GM23248 (cell line): Measurements from ENCODE around the gene RGS14. TPM values are rescaled to one million over a fixed set of nuclear protein-coding genes. Genes with fewer than 3 reads are reported as not detected.

Experiments used
- DNase-seq: peaks from one replicate; pipeline ENCODE4 v3.0.0-alpha.2; 2015
- H2AFZ ChIP-seq: fragments of 200-600 bp; sonication (generic); 2 replicates; pipeline ENCODE4 v1.6.1; 2016; ENCODE audit warnings: antibody characterized with exemption
- H3F3A ChIP-seq: fragments of 200-600 bp; sonication (generic); 2 replicates; pipeline ENCODE4 v1.6.1; 2016; ENCODE audit warnings: mild to moderate bottlenecking, antibody characterized with exemption, mixed run types; ENCODE audit not compliant: insufficient read depth
- H3K27ac ChIP-seq: fragments of 200-600 bp; sonication (generic); 2 replicates; pipeline ENCODE4 v1.5.1; 2016; ENCODE audit warnings: mild to moderate bottlenecking
- H3K27me3 ChIP-seq: fragments of 200-600 bp; sonication (generic); replicated peaks from 2 replicates; pipeline ENCODE4 v1.6.1; 2016; ENCODE audit warnings: mild to moderate bottlenecking; ENCODE audit not compliant: insufficient read depth
- H3K36me3 ChIP-seq: fragments of 200-600 bp; sonication (generic); 2 replicates; pipeline ENCODE4 v1.6.1; 2016; ENCODE audit warnings: low read depth, mild to moderate bottlenecking
- H3K4me1 ChIP-seq: fragments of 200-600 bp; sonication (generic); 2 replicates; pipeline ENCODE4 v1.6.1; 2016; ENCODE audit warnings: mild to moderate bottlenecking; ENCODE audit not compliant: insufficient read depth
- H3K4me2 ChIP-seq: fragments of 200-600 bp; sonication (generic); one replicate; pipeline ENCODE4 v1.6.1; 2016; ENCODE audit warnings: mild to moderate bottlenecking; ENCODE audit not compliant: unreplicated experiment
- H3K4me3 ChIP-seq: fragments of 200-600 bp; sonication (generic); 2 replicates; pipeline ENCODE4 v1.5.1; 2016; ENCODE audit warnings: mild to moderate bottlenecking
- H3K79me2 ChIP-seq: fragments of 200-600 bp; sonication (generic); 2 replicates; pipeline ENCODE4 v1.6.1; 2016; ENCODE audit warnings: mild to moderate bottlenecking; ENCODE audit not compliant: insufficient read depth
- H3K9ac ChIP-seq: fragments of 200-600 bp; sonication (generic); 2 replicates; pipeline ENCODE4 v1.6.1; 2016; ENCODE audit warnings: mild to moderate bottlenecking
- H3K9me2 ChIP-seq: fragments of 200-600 bp; sonication (generic); 2 replicates; pipeline ENCODE4 v1.6.1; 2016; ENCODE audit warnings: mixed run types, mild to moderate bottlenecking, moderate library complexity; ENCODE audit not compliant: insufficient read depth
- H3K9me3 ChIP-seq: fragments of 200-600 bp; sonication (generic); one replicate; pipeline ENCODE4 v1.6.1; 2017; ENCODE audit warnings: low read depth
- H4K20me1 ChIP-seq: fragments of 200-600 bp; sonication (generic); 2 replicates; pipeline ENCODE4 v1.6.0; 2016; ENCODE audit not compliant: insufficient read depth
- EZH2 ChIP-seq: fragments of 200-600 bp; sonication (generic); IDR thresholded peaks from 2 replicates; pipeline ENCODE4 v1.6.1; 2018; ENCODE audit warnings: antibody characterized with exemption, mild to moderate bottlenecking; ENCODE audit not compliant: insufficient read depth, poor library complexity, severe bottlenecking
- EZH2phosphoT487 ChIP-seq: fragments of 200-600 bp; sonication (generic); IDR thresholded peaks from 2 replicates; pipeline ENCODE4 v1.6.1; 2018; ENCODE audit warnings: antibody characterized with exemption, moderate library complexity, mild to moderate bottlenecking, low read depth; ENCODE audit not compliant: insufficient read depth
- WGBS, 2 experiments: methylation state at CpG; one replicate each; pipeline ENCODE4 v1.1.6; 2015 to 2017; ENCODE audit warnings: low lambda C conversion rate in 2 of 2, low coverage in 1 of 2; ENCODE audit errors: missing lambda C conversion rate in 2 of 2; 5-methylcytosine and 5-hydroxymethylcytosine counted together
- in situ Hi-C: fragments of 300-500 bp; cut with MboI; formaldehyde crosslinking; loops from 2 replicates; pipeline ENCODE4 v1.15.0; 2020
- polyA plus RNA-seq: library from polyadenylated mRNA; unstranded; fragments of >200 nt; fragmentation: Nextera tagmentation; extraction: Ambion mirVana; gene quantifications from 2 replicates; pipeline ENCODE4 v1.2.1, GENCODE V29; 2016
- total RNA-seq: library from RNA; depleted of rRNA; stranded (reverse); fragments of >200 nt; shearing (Covaris generic); gene quantifications from 2 replicates; pipeline ENCODE4 v1.2.3, GENCODE V29; 2014

The RGS14 gene
- total and polyA plus RNA-seq, 2 experiments from 2014 or later: 2.5 to 6.4 TPM

- H3K4me1 ChIP-seq: peaks cover 3% of the 10 kb centered on the region; the same call in 1 of the 2 replicates
- no peaks in the 10 kb centered on the region; the same call in 1 of the 2 replicates for H3F3A ChIP-seq
- H3K9ac ChIP-seq: no peak overlapping the region
- 96 to 97% methylated on average over 3 of the region's 3 CpGs for WGBS, 2 experiments
- H3K4me2 ChIP-seq: no peak overlapping the region
- H3K79me2 ChIP-seq: peaks cover under 1% of the 10 kb centered on the region
- H3K9me3 ChIP-seq: no peaks in the 10 kb centered on the region
- TF ChIP-seq EZH2phosphoT487 (no peak), EZH2 (no peak)
- no peak overlapping the region for H2AFZ ChIP-seq
- no peak overlapping the region for H3K27ac ChIP-seq
- no peaks in the 10 kb centered on the region for H3K27me3 ChIP-seq
- no peak for DNase-seq
- no peaks in the 10 kb centered on the region for H3K36me3 ChIP-seq
- in situ Hi-C loops: no loop called here
- no peak overlapping the region for H3K4me3 ChIP-seq
- no peaks in the 10 kb centered on the region for H4K20me1 ChIP-seq
- H3K9me2 ChIP-seq: no peaks in the 10 kb centered on the region
Measured at GRCh38 chr5:177316005-177316404, 41.7 kb upstream of the RGS14 start.

GRCh38 chr5:177317959-177318377 lies 39.8 kb upstream of the RGS14 start:
- H3K36me3 ChIP-seq: no peaks in the 10 kb centered on the region
- no peaks in the 10 kb centered on the region for H3K27me3 ChIP-seq
- H2AFZ ChIP-seq: no peak overlapping the region
- TF ChIP-seq EZH2 (no peak), EZH2phosphoT487 (no peak)
- no peaks in the 10 kb centered on the region for H3K79me2 ChIP-seq
- H3K9me2 ChIP-seq: no peaks in the 10 kb centered on the region
- H3K4me3 ChIP-seq: no peak overlapping the region
- H3K9ac ChIP-seq: no peak overlapping the region
- H3K4me1 ChIP-seq: no peaks in the 10 kb centered on the region
- no peak overlapping the region for H3K4me2 ChIP-seq
- no peaks in the 10 kb centered on the region for H4K20me1 ChIP-seq
- DNase-seq: peak; percentile 82
- H3K9me3 ChIP-seq: no peaks in the 10 kb centered on the region
- H3F3A ChIP-seq: no peaks in the 10 kb centered on the region; the same call in 1 of the 2 replicates
- 29 to 32% methylated on average over 7 of the region's 7 CpGs for WGBS, 2 experiments
- no peak overlapping the region for H3K27ac ChIP-seq
- in situ Hi-C loops: no loop called here

GRCh38 chr5:177319913-177320588 lies 37.7 kb upstream of the RGS14 start:
- Histone ChIP-seq H3K9ac (no peak overlapping the region), H3K4me2 (no peak overlapping the region), H2AFZ (no peak overlapping the region), H3F3A (no peaks in the 10 kb centered on the region; the same call in 1 of the 2 replicates), H3K27ac (no peak overlapping the region), H3K36me3 (no peaks in the 10 kb centered on the region), H3K79me2 (no peaks in the 10 kb centered on the region; the same call in 1 of the 2 replicates), H3K4me3 (no peak overlapping the region), H3K9me3 (no peaks in the 10 kb centered on the region), H3K9me2 (no peaks in the 10 kb centered on the region), H3K4me1 (no peaks in the 10 kb centered on the region), H4K20me1 (no peaks in the 10 kb centered on the region), H3K27me3 (no peaks in the 10 kb centered on the region)
- no peak for TF ChIP-seq EZH2
- TF ChIP-seq EZH2phosphoT487: no peak
- DNase-seq: no peak
- in situ Hi-C loops: no loop called here
- WGBS, 2 experiments: 95 to 97% methylated on average over 13 to 14 of the region's 14 CpGs

GRCh38 chr5:177320879-177321278 lies 36.8 kb upstream of the RGS14 start:
- no peak overlapping the region for H3K4me2 ChIP-seq
- no peaks in the 10 kb centered on the region for H3K9me2 ChIP-seq
- H3K27ac ChIP-seq: no peak overlapping the region
- in situ Hi-C loops: no loop called here
- H3K9ac ChIP-seq: no peak overlapping the region
- H3K4me3 ChIP-seq: no peak overlapping the region
- H3K27me3 ChIP-seq: no peaks in the 10 kb centered on the region
- WGBS, 2 experiments: 97 to 98% methylated on average over 7 of the region's 7 CpGs
- no peaks in the 10 kb centered on the region for H4K20me1 ChIP-seq
- DNase-seq: no peak
- peaks cover 2% of the 10 kb centered on the region for H3K4me1 ChIP-seq
- TF ChIP-seq EZH2phosphoT487 (no peak), EZH2 (no peak)
- H3K9me3 ChIP-seq: no peaks in the 10 kb centered on the region
- H3K79me2 ChIP-seq: no peaks in the 10 kb centered on the region; the same call in 1 of the 2 replicates
- no peak overlapping the region for H2AFZ ChIP-seq
- H3K36me3 ChIP-seq: no peaks in the 10 kb centered on the region
- H3F3A ChIP-seq: no peaks in the 10 kb centered on the region; the same call in 1 of the 2 replicates
